Activated CD8-positive, alpha-beta T cell treated with anti-CD3 and anti-CD28 coated beads for 36 hours (primary cell): ENCODE measurements around the gene KIF26B. TPM values are rescaled to one million over a fixed set of nuclear protein-coding genes. Genes with fewer than 3 reads are reported as not detected.

Experiments
- ATAC-seq: fragments of 200-7000 bp; cut with Tn5 transposase; one replicate; pipeline ENCODE4 v1.10.0; 2021; ENCODE audit warnings: mild to moderate bottlenecking, moderate library complexity
- CTCF ChIA-PET: fragments of 350-600 bp; sonication (Branson Sonifier 250); formaldehyde crosslinking; loops from one replicate; lab custom pipeline; 2021; ENCODE audit warnings: antibody characterized with exemption; lab: Charles Lee
- POLR2A ChIA-PET: fragments of 350-600 bp; sonication (Branson Sonifier 250); formaldehyde crosslinking; loops from one replicate; lab custom pipeline; 2021; ENCODE audit warnings: antibody characterized with exemption; lab: Charles Lee
- DNase-seq: peaks from one replicate; pipeline ENCODE4 v3.0.0-alpha.2; 2020
- H3K27ac Mint-ChIP-seq: one replicate; pipeline ENCODE4 v1.8.0; 2021; ENCODE audit warnings: mild to moderate bottlenecking, mixed read lengths
- H3K27me3 Mint-ChIP-seq: one replicate; pipeline ENCODE4 v1.8.0; 2021; ENCODE audit warnings: mixed read lengths
- H3K36me3 Mint-ChIP-seq: one replicate; pipeline ENCODE4 v1.8.0; 2021; ENCODE audit warnings: low read depth, mixed read lengths
- H3K4me1 Mint-ChIP-seq: one replicate; pipeline ENCODE4 v1.8.0; 2021; ENCODE audit warnings: low read depth, mixed read lengths
- H3K4me3 Mint-ChIP-seq: one replicate; pipeline ENCODE4 v1.8.0; 2021; ENCODE audit warnings: mild to moderate bottlenecking, moderate library complexity, mixed read lengths
- H3K9me3 Mint-ChIP-seq: one replicate; pipeline ENCODE4 v1.8.0; 2021; ENCODE audit warnings: mixed read lengths
- intact Hi-C: fragments of 100-400 bp; cut with micrococcal nuclease; formaldehyde crosslinking; loops from one replicate; pipeline ENCODE4 v1.10.0; 2022
- total RNA-seq, 2 experiments: library from RNA; stranded (reverse); gene quantifications; one replicate each; pipeline ENCODE4 v1.2.3, GENCODE V29; 2021
- TF ChIP-seq, protein P1 (sequence below): fragments of 200-600 bp; IDR thresholded peaks from one replicate; pipeline ENCODE4 v1.8.0; 2022; ENCODE audit warnings: antibody characterized with exemption, mild to moderate bottlenecking

The KIF26B gene
- total RNA-seq, 2 experiments from 2014 or later: 0.16 TPM

DNA sequence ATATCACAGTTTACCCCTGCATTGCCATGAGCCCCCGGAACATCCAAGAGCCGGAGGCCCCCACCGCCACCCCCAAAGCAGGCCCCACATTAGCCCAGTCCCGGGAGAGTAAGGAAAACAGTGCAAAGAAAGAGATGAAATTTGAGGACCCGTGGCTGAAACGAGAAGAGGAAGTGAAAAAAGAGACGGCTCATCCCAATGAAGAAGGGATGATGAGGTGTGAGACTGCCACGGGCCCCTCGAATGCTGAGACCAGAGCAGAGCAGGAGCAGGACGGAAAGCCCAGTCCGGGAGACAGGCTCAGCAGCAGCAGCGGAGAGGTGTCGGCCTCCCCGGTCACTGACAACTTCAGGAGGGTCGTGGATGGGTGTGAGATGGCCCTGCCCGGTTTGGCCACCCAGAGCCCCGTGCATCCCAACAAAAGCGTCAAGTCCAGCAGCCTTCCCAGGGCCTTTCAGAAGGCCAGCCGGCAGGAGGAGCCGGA lies 532.4 kb downstream of the KIF26B start:
- no peaks in the 10 kb centered on the region for H3K9me3 Mint-ChIP-seq
- H3K27me3 Mint-ChIP-seq: peaks cover 4% of the 10 kb centered on the region
- TF ChIP-seq, protein P1, sequence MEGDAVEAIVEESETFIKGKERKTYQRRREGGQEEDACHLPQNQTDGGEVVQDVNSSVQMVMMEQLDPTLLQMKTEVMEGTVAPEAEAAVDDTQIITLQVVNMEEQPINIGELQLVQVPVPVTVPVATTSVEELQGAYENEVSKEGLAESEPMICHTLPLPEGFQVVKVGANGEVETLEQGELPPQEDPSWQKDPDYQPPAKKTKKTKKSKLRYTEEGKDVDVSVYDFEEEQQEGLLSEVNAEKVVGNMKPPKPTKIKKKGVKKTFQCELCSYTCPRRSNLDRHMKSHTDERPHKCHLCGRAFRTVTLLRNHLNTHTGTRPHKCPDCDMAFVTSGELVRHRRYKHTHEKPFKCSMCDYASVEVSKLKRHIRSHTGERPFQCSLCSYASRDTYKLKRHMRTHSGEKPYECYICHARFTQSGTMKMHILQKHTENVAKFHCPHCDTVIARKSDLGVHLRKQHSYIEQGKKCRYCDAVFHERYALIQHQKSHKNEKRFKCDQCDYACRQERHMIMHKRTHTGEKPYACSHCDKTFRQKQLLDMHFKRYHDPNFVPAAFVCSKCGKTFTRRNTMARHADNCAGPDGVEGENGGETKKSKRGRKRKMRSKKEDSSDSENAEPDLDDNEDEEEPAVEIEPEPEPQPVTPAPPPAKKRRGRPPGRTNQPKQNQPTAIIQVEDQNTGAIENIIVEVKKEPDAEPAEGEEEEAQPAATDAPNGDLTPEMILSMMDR: no peak
- H3K27ac Mint-ChIP-seq: no peak overlapping the region
- no peaks in the 10 kb centered on the region for H3K4me1 Mint-ChIP-seq
- DNase-seq (no peak), ATAC-seq (no peak)
- H3K36me3 Mint-ChIP-seq: no peaks in the 10 kb centered on the region
- intact Hi-C loops: no loop called here
- POLR2A ChIA-PET: no interaction called here
- CTCF ChIA-PET: no interaction called here
- no peak overlapping the region for H3K4me3 Mint-ChIP-seq

DNA sequence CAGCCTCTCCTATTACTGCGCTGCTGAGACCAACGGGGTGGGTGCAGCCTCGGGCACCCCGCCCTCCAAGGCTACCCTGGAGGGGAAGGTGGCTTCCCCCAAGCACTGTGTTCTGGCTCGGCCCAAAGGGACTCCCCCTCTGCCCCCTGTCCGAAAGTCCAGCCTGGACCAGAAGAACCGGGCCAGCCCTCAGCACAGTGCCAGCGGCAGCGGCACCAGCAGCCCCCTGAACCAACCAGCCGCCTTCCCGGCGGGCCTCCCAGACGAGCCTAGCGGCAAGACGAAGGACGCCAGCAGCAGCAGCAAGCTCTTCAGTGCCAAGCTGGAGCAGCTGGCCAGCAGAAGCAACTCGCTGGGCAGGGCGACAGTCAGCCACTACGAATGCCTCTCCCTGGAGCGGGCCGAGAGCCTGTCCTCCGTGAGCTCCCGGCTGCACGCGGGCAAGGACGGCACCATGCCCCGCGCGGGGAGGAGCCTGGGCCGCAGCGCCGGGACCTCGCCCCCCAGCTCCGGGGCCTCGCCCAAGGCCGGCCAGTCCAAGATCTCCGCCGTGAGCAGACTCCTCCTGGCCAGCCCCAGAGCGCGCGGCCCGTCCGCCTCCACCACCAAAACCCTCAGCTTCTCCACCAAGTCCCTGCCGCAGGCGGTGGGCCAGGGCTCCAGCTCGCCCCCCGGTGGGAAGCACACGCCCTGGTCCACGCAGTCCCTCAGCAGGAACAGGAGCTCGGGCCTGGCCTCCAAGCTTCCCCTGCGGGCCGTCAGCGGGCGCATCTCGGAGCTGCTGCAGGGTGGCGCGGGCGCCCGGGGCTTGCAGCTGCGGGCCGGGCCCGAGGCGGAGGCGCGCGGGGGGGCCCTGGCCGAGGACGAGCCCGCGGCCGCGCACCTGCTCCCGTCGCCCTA lies 533.1 kb downstream of the KIF26B start:
- ATAC-seq (no peak), DNase-seq (no peak)
- Mint-ChIP-seq H3K4me1 (no peaks in the 10 kb centered on the region), H3K27me3 (peaks cover 4% of the 10 kb centered on the region), H3K36me3 (no peaks in the 10 kb centered on the region), H3K4me3 (no peak overlapping the region), H3K9me3 (no peaks in the 10 kb centered on the region), H3K27ac (no peak overlapping the region)
- ChIA-PET POLR2A (no interaction called here), CTCF (no interaction called here)
- TF ChIP-seq, protein P1: no peak
- intact Hi-C loops: no loop called here

DNA sequence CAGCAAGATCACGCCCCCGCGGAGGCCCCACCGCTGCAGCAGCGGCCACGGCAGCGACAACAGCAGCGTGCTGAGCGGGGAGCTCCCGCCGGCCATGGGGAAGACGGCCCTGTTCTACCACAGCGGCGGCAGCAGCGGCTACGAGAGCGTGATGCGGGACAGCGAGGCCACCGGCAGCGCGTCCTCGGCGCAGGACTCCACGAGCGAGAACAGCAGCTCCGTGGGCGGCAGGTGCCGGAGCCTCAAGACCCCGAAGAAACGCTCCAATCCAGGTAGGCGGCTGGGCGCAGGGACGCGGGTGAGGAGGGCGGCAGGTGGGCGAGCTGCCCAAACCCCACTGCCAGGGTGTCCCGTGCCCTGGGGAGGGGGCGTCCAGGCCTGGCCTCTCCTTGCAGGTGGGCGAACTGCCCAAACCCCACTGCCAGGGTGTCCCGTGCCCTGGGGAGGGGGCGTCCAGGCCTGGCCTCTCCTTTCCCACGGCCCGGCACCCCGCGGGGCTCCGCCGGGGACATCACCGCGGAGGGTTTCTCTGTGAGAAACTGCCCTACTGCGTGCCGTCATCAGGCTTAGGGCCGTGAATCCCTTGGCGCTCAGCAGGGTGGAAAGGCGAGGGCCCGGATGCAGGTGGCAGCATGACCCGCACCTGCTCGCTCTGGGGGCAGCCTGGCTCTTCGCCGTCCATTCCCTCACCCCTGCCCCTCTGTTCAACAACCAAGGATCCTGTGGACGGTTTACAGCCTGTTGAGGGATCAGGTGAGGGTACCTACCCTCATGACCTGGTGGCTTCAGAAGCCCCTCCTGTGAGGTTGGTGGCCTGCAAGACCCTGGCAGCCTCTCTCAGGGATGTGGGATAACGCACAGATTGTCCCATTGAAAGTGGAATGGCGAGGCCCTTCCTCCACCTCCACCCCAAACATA lies 534.0 kb downstream of the KIF26B start:
- no peaks in the 10 kb centered on the region for H3K4me1 Mint-ChIP-seq
- no peak overlapping the region for H3K27ac Mint-ChIP-seq
- H3K4me3 Mint-ChIP-seq: no peak overlapping the region
- no peaks in the 10 kb centered on the region for H3K36me3 Mint-ChIP-seq
- CTCF ChIA-PET: no interaction called here
- no peaks in the 10 kb centered on the region for H3K9me3 Mint-ChIP-seq
- POLR2A ChIA-PET: no interaction called here
- DNase-seq: no peak
- no peak for ATAC-seq
- TF ChIP-seq, protein P1: no peak
- intact Hi-C loops: no loop called here
- H3K27me3 Mint-ChIP-seq: peaks cover 4% of the 10 kb centered on the region

DNA sequence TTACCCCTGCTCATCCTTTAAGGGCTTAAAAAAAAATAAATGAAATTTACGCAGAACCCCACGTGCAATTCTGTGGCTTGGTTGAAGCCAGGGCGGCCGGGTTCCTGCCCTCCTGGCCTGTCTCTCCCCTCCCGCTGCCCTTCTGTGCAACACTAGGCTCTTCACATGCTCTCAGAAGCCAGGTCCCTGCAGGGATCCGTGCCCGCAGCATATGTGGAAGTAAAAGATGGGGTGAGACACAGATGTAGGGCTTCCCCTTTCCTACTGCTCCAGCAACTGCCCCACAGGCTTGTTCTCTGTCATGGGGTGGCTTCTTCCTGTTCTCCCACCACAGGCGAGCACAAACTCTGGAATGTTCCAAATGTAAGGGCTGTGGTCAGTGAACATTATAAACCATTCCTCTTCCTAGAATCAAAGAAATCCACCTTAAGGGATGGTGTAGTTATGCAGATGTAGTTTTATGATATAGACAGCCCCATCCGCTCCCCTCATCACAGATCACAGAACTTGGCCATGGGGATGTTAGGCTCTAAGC lies 535.4 kb downstream of the KIF26B start:
- CTCF ChIA-PET: no interaction called here
- peaks cover 4% of the 10 kb centered on the region for H3K27me3 Mint-ChIP-seq
- no peaks in the 10 kb centered on the region for H3K36me3 Mint-ChIP-seq
- TF ChIP-seq, protein P1: no peak
- no peak overlapping the region for H3K27ac Mint-ChIP-seq
- DNase-seq: no peak
- ATAC-seq: no peak
- no peak overlapping the region for H3K4me3 Mint-ChIP-seq
- H3K9me3 Mint-ChIP-seq: no peaks in the 10 kb centered on the region
- POLR2A ChIA-PET: no interaction called here
- no peaks in the 10 kb centered on the region for H3K4me1 Mint-ChIP-seq
- intact Hi-C loops: no loop called here
